ENCODE measurements around the gene FKTN.

DNA sequence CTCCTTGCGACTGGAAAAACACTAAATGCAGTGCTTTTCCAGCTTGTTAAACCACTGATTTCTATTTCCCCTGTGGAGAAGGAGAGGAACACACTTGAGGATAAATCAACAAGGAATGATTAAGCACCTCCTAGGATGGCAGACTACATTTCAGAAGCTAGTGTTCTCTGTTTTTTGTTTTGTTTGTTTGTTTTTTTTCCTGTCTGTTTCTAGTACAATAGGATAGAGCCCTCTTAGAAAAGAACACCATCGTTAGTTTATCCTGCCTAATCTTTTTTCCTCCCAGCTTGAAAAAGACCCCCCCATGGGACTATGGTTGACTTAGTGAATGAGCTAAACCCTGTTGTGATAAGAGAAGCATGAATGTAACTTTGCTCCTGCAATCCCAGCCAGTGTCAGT, 100.4 kb downstream of the FKTN start:
- TF ChIP-seq POLR2A (IDR thresholded peaks at IDR 0.05) = no peak
- TF ChIP-seq, protein P1, sequence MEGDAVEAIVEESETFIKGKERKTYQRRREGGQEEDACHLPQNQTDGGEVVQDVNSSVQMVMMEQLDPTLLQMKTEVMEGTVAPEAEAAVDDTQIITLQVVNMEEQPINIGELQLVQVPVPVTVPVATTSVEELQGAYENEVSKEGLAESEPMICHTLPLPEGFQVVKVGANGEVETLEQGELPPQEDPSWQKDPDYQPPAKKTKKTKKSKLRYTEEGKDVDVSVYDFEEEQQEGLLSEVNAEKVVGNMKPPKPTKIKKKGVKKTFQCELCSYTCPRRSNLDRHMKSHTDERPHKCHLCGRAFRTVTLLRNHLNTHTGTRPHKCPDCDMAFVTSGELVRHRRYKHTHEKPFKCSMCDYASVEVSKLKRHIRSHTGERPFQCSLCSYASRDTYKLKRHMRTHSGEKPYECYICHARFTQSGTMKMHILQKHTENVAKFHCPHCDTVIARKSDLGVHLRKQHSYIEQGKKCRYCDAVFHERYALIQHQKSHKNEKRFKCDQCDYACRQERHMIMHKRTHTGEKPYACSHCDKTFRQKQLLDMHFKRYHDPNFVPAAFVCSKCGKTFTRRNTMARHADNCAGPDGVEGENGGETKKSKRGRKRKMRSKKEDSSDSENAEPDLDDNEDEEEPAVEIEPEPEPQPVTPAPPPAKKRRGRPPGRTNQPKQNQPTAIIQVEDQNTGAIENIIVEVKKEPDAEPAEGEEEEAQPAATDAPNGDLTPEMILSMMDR (IDR thresholded peaks at IDR 0.05) = no peak
